NCI-H460 (cell line): ENCODE results near the gene FAM43A. TPM values are rescaled to one million over a fixed set of nuclear protein-coding genes. Genes with fewer than 3 reads are reported as not detected.

Experiments used
- DNase-seq: peaks from one replicate; pipeline ENCODE4 v3.0.0-alpha.2; 2016; ENCODE audit warnings: low read depth; ENCODE audit errors: extremely low read depth
- small RNA-seq, 2 experiments: library from RNA; depleted of rRNA; stranded (forward); fragments of <200 nt; gene quantifications; one replicate each; pipeline ENCODE3, GENCODE V24; 2014
- total RNA-seq: library from RNA; depleted of rRNA; stranded (reverse); fragments of >200 nt; shearing (Covaris generic); gene quantifications from 2 replicates; pipeline ENCODE4 v1.2.3, GENCODE V29; 2014; rRNA removed

FAM43A gene
- total RNA-seq, 1 experiment from 2014 or later, result 0.42 TPM

- no peak for DNase-seq
These were observed 51.4 kb downstream of the FAM43A start for GRCh38 chr3:194736896-194737600.

Small RNAs within 50 kb of the gene (small RNA-seq; reads per million reads assigned to genes)
- gene AC046143.2, result 0 reads per million in 2 experiments

Other genes starting within 250 kb of the FAM43A start
- gene ATP13A3, start 198.9 kb upstream of the FAM43A start, total RNA-seq, result 91.5 and 101 TPM in 2 replicates
- gene TMEM44, start 52.5 kb upstream of the FAM43A start, total RNA-seq, result 4.9 and 5.2 TPM in 2 replicates
- gene LSG1, start 13.7 kb upstream of the FAM43A start, total RNA-seq, result 31.4 and 34.9 TPM in 2 replicates